Right ventricle myocardium inferior (tissue), 1 donor: ENCODE measurements around the gene LAMB4. TPM values are rescaled to one million over a fixed set of nuclear protein-coding genes. Genes with fewer than 3 reads are reported as not detected.

Experiments
- ATAC-seq: fragments of 200-7000 bp; cut with Tn5 transposase; one replicate; pipeline ENCODE4 v1.9.1; 2020; ENCODE audit warnings: mild to moderate bottlenecking, moderate library complexity
- DNase-seq: peaks from one replicate; pipeline ENCODE4 v3.0.0; 2021; ENCODE audit errors: missing footprints
- intact Hi-C: fragments of 100-400 bp; cut with DNase I; formaldehyde crosslinking; loops from one replicate; pipeline ENCODE4 v1.11.0; 2022
- total RNA-seq: library from RNA; stranded (reverse); fragmentation: NEBNext Ultra II Directional; extraction: Animal tissue kit (Norgen Biotek cat#: 25700); gene quantifications from one replicate; pipeline ENCODE4 v1.2.1, GENCODE V29; 2021
- donor health status: DM: no; HTN: yes; CAD: no; lungs with severe emphysema.

Gene LAMB4
- total RNA-seq, 1 donor from 2014 or later: 0.19 TPM

GRCh38 chr7:108090791-108091460 lies 39.2 kb downstream of the LAMB4 start:
- ATAC-seq: no peak
- no peak for DNase-seq
- intact Hi-C loops: no loop called here

GRCh38 chr7:108089381-108089780 lies 40.8 kb downstream of the LAMB4 start:
- ATAC-seq (no peak), DNase-seq (no peak)
- intact Hi-C loops: no loop called here

GRCh38 chr7:108088729-108089128 lies 41.4 kb downstream of the LAMB4 start:
- no peak for DNase-seq
- ATAC-seq: no peak
- intact Hi-C loops: no loop called here

GRCh38 chr7:108087778-108088177 lies 42.4 kb downstream of the LAMB4 start:
- DNase-seq (no peak), ATAC-seq (no peak)
- intact Hi-C loops: no loop called here

- ATAC-seq: no peak
- DNase-seq: no peak
- intact Hi-C loops: no loop called here
Observed at GRCh38 chr7:108086962-108087361, 43.2 kb downstream of the LAMB4 start.

- intact Hi-C loops: no loop called here
- DNase-seq: no peak
- ATAC-seq: no peak
Observed at GRCh38 chr7:108086546-108086945, 43.6 kb downstream of the LAMB4 start.

GRCh38 chr7:108083980-108084379 lies 46.2 kb downstream of the LAMB4 start:
- DNase-seq (no peak), ATAC-seq (no peak)
- intact Hi-C loops: no loop called here

- ATAC-seq (no peak), DNase-seq (no peak)
- intact Hi-C loops: no loop called here
Observed at GRCh38 chr7:108079648-108080591, 50.2 kb downstream of the LAMB4 start.

GRCh38 chr7:108079276-108079647 lies 50.9 kb downstream of the LAMB4 start:
- no peak for ATAC-seq
- no peak for DNase-seq
- intact Hi-C loops: no loop called here

GRCh38 chr7:108078691-108079090 lies 51.5 kb downstream of the LAMB4 start:
- ATAC-seq (no peak), DNase-seq (no peak)
- intact Hi-C loops: no loop called here

GRCh38 chr7:108078211-108078673 lies 51.9 kb downstream of the LAMB4 start:
- intact Hi-C loops: no loop called here
- DNase-seq (no peak), ATAC-seq (no peak)

- intact Hi-C loops: no loop called here
- DNase-seq (no peak), ATAC-seq (no peak)
Observed at GRCh38 chr7:108077709-108078108, 52.5 kb downstream of the LAMB4 start.

GRCh38 chr7:108076156-108076555 lies 54.0 kb downstream of the LAMB4 start:
- DNase-seq: no peak
- intact Hi-C loops: no loop called here
- ATAC-seq: no peak

- intact Hi-C loops: no loop called here
- DNase-seq (no peak), ATAC-seq (no peak)
Observed at GRCh38 chr7:108073305-108074070, 56.7 kb downstream of the LAMB4 start.

GRCh38 chr7:108072739-108073138 lies 57.4 kb downstream of the LAMB4 start:
- DNase-seq: no peak
- intact Hi-C loops: no loop called here
- ATAC-seq: no peak

GRCh38 chr7:108072116-108072515 lies 58.0 kb downstream of the LAMB4 start:
- intact Hi-C loops: no loop called here
- DNase-seq: no peak
- no peak for ATAC-seq

- ATAC-seq: no peak
- no peak for DNase-seq
- intact Hi-C loops: no loop called here
Observed at GRCh38 chr7:108071551-108071950, 58.6 kb downstream of the LAMB4 start.

- ATAC-seq: no peak
- intact Hi-C loops: no loop called here
Observed at GRCh38 chr7:108069646-108070045, 60.5 kb downstream of the LAMB4 start.

GRCh38 chr7:108067844-108068243 lies 62.3 kb downstream of the LAMB4 start:
- ATAC-seq (no peak), DNase-seq (no peak)
- intact Hi-C loops: no loop called here

More at GRCh38 chr7:108069646-108070045, 60.5 kb downstream of the LAMB4 start:
- no peak for DNase-seq
